ENCODE results near the gene FOXO3. TPM values are rescaled to one million over a fixed set of nuclear protein-coding genes. Genes with fewer than 3 reads are reported as not detected.

Gene FOXO3
- total RNA-seq, 1 experiment from 2014 or later: 6.2 TPM

DNA sequence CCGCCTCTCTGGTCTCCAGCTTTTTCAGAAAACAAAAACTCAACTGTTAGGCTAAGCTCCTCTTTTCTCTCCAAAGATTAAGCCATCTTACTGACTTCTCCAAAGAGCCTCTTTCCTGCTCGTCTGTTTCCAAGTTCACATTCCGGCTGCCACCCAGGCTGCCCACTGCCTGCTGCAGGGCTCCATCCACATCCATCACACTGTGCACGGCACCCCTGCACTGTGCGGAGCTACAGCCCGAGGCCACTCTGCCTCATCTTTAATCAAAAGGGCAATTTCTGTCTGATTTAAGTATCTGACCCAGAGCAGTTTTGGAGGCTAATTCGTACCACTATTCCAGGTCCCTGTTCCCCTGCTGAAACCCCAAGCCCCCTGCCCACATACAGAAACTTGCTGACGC, 145.9 kb downstream of the FOXO3 start:
- no peak for DNase-seq (ENCODE audit: extremely low read depth, low read depth)

- DNase-seq (ENCODE audit: extremely low read depth, low read depth): no peak
These were observed 146.7 kb downstream of the FOXO3 start for GRCh38 chr6:108707328-108707976.

DNA sequence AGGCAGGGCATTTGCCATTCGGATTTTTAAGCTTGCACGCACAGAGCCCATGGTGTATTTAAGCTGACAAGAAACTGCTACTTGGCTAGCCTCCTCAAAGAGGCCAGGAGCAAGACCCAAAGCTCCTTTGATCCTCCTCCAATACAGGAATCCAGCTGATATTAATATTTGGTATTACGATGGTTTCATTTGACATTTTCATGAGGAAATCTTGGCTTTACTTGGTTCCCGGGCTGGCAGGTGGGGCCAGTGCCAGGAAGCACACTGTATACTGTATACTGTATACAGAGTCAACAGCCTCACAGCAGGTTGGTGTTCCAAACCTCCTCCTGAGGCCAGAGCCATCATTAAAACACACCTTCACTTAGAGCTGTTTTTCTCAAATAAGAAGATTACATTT, 149.3 kb downstream of the FOXO3 start:
- no peak for DNase-seq (ENCODE audit: extremely low read depth, low read depth)

- DNase-seq (ENCODE audit: extremely low read depth, low read depth): no peak
These were observed 149.8 kb downstream of the FOXO3 start for GRCh38 chr6:108710551-108710950.

DNA sequence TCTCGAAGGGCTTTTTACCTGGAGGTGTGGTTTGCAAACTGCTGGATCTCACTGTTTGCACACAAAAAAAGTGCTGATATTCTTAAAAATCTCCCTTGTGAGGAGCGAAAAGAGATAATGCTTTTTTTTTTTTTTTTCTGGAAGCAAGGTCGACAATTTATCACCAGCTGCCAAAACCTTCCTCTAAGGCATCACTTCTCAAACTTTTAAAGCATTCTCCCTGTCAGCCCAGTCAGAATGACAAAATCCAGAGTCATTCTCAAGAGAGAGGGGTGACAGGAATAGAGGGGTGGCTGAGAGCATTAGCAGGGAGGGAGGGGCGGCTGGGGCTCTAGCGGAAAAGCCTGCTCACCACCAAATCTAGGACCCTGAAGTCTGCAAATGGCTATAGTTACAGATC, 150.4 kb downstream of the FOXO3 start:
- no peak for DNase-seq (ENCODE audit: extremely low read depth, low read depth)

DNA sequence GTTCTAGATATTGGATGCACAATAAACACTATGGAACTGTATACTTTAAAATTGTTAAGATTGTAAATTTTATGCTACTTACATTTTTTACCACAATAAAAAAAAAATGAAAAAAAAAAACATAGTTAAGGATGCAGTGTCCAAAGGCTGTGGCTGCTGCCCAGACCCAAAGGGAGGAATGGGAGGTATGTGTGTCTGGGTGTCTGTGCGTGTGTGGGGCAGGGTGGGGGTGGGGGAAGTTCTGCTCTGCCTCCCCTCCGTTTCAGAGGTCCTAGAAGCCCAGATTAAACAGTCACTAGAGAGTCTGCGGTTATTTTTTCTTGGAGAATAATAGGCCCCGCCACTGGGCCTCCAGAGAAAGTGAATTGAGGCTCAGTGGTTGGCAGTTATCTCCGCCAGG, 151.1 kb downstream of the FOXO3 start:
- DNase-seq (ENCODE audit: extremely low read depth, low read depth): no peak

- no peak for DNase-seq (ENCODE audit: extremely low read depth, low read depth)
These were observed 152.2 kb downstream of the FOXO3 start for GRCh38 chr6:108712946-108713345.

DNA sequence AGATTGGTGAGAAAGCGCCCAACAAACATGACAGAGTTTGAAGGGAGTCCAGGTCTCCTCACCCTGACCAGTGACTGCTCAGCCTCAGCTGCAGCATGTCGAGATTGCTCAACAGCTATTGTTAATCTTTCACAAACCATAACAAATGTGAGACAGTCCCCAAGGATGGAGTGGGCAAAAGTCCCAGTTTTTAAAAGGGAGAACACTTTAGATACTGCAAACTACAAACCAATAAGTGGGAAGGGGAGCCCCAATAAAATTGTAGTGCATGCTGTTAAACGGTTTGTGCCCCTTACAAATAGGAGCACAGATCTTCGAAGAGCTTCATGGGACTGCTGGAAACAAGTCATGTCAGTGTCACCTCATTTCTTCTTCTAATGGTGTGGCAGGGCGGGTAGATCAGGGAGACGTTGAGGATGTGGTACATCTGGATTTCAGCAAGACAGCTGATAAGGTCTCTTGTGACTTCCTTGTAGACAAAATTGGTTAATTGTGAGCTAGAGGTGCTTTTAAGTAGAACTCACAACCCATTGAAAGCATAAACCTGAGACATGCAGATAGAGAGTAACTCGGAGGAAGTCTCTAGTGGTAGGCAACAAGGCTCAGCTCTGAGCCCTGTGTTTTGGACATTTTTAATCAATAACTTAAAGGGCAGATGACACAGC, 153.5 kb downstream of the FOXO3 start:
- DNase-seq (ENCODE audit: extremely low read depth, low read depth): no peak

DNA sequence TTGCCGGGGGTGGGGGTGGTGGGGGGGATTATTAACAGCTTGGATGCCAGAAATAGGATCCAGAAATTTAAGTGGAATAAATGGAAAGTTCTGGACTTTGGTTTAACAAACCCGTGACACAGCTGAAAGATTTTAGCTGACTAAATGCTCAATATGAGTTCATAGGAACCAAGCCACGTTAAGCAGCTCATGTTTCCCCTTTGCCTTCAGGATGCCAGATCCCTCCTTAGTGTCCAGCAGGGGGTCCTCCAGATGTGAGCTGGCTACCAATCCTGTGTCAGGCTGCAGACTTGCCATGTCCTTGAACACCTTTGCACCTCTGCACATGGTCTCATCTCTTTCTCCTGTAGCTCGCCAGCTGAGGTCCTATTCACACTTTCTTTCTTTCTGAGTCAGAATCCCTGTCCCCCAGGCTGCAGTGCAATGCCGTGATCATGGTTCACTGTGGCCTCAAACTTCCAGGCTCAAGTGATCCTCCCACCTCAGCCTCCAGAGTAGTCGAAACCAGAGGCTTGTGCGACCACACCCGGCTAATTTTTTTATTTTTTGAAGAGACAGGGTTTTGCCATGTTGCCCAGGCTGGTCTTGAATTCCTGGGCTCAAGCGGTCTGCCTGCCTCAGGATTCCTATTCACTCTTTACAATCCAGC, 154.2 kb downstream of the FOXO3 start:
- DNase-seq (ENCODE audit: extremely low read depth, low read depth): no peak

DNA sequence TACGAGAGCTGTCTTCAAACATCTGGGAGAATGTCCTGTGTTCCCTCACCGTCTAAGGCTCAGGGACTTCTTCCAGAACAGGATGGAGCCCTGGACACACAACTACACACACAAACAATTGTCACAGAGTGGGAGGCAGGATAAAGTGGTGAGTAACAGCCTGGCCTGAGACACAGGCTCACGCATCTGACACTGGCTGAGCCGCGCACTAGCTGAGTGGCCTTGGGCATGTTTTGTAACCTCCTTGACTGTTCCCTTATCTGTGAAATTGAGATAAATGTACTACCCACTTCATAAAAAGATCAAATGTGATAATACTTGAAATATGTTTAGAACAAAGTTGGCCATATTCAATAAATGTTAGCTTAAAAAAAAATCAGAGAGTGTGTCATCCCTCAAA, 155.1 kb downstream of the FOXO3 start:
- DNase-seq (ENCODE audit: extremely low read depth, low read depth): no peak

GRCh38 chr6:108716801-108717791, 156.4 kb downstream of the FOXO3 start:
- no peak for DNase-seq (ENCODE audit: extremely low read depth, low read depth)

DNA sequence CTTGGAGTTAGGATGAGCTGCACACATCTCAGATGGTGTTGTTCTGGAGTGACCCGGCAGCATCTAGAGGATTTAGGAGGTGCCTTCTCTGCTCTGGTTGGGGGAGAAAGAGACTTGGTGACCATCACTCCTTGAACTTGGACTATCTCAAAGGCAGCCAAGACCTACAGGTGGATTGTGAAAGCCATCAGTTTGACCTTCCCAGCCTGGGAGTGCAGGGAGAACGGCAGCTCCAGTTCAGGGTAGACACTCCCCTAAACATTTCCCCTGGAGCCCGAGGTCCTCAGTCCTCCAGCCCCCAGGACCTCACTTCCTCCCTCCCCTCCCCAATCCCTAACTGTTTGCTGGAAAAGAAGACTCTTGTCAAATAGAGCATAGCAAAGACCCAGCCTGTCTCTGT, 158.8 kb downstream of the FOXO3 start:
- DNase-seq (ENCODE audit: extremely low read depth, low read depth): no peak

DNA sequence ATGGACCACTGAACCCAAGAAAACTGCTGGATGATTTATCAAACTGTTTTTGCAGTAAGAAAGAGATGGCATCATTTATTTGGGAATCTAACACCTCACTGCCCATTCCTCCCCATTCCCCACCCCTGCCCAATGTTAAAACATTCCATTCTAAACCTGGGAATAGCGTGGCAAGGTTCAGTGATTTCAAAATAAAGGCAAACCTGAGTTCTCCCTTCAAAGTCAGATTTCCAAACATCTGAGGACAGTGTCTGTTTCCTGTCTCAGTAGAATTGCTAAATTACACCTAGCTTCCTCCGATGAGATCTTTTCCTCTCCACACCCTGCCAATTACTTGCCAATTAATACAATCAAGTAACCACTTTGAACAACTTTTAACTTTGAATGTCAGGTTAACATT, 160.1 kb downstream of the FOXO3 start:
- no peak for DNase-seq (ENCODE audit: extremely low read depth, low read depth)

- DNase-seq (ENCODE audit: extremely low read depth, low read depth): no peak
These were observed 160.6 kb downstream of the FOXO3 start for GRCh38 chr6:108721286-108721685.

DNA sequence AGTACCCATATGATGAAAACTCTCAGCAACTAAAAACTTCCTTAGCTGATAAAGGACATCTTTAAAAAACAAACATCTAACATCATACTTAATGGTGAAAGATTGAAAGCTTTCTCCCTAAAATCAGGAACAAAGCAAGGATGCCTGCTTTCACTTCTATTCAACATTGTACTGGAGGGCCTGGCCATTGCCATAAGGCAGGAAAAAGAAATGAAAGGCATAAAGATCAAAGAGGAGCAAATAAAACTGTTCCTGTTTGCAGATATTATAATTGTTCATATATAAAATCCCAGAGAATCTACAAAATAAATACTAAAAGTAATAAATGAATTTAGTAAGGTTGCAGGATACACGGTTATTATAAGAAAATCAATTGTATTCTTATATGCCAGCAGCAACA, 162.9 kb downstream of the FOXO3 start:
- DNase-seq (ENCODE audit: extremely low read depth, low read depth): no peak

GRCh38 chr6:108726726-108727339, 166.1 kb downstream of the FOXO3 start:
- DNase-seq (ENCODE audit: extremely low read depth, low read depth): no peak

GRCh38 chr6:108727966-108728730, 167.4 kb downstream of the FOXO3 start:
- DNase-seq (ENCODE audit: extremely low read depth, low read depth): no peak

GRCh38 chr6:108728826-108729225, 168.1 kb downstream of the FOXO3 start:
- no peak for DNase-seq (ENCODE audit: extremely low read depth, low read depth)

DNA sequence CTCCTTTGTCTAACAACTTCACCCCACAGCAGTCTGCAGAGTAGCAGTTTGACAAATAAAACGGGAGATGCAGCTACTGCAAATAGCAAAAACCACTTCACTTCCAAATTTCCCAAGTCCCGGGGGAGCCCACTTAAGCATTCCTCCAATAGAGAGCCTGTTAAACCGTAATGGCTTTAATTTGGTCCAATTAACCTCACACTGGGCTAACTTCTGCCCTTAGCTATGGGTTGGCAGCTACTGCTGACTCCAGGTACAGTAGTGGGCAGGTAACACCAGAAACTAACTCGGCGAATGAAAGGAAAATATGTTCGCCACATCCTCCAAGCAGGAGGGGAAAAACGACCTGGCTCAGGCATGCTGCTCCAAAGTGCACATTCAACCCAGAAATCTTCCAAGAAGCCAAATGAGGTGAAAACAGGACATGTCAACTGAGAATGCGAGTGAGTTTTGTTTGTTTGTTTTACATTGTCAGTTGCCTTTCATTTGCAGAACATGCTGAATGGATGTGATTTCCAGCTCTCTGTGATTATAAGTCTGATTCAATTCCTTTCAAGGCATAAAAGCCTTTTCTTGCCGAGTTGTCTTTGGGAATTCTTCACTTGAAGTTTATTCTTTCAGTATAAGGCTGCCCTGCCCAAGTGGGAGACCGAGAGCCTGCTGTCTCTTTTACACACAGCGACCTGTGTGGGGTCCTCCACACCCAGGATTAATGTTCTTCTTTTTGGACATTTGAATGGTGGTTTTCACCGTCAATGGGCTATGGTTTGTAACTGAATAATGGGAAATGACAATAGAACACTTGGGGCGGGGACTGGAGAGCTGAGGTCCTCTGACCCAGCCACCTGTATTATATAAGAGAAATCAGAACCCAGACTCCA, 170.2 kb downstream of the FOXO3 start:
- DNase-seq (ENCODE audit: extremely low read depth, low read depth): no peak

Data from NCI-H460 (cell line).